HepG2 (cell line): ENCODE results near the gene C13orf46. TPM values are rescaled to one million over a fixed set of nuclear protein-coding genes. Genes with fewer than 3 reads are reported as not detected.

Experiments
- polyA plus RNA-seq, 8 experiments: library from polyadenylated mRNA; depleted of rRNA in 3 of 8; stranded (reverse) in 7 of 8; unstranded in 1 of 8; fragments of >200 nt; fragmentation: Illumina TruSeq in 4 of 8; extraction: Trizol in 4 of 8; gene quantifications; 2 replicates each; pipeline versions ENCODE4 v1.2.1 to v1.2.3, GENCODE V29; 2011 to 2016; ENCODE audit warnings: low read depth in 4 of 8, missing spikeins in 1 of 8, mixed read lengths in 1 of 8; ENCODE audit not compliant: insufficient read depth in 1 of 8
- total RNA-seq, 5 experiments: library from RNA; depleted of rRNA; stranded (reverse); fragments of >200 nt; fragmentation: Illumina TruSeq; extraction: Trizol; gene quantifications; 2 replicates each; pipeline ENCODE4 v1.2.3, GENCODE V29; 2016; ENCODE audit warnings: low read depth in 1 of 5

Gene C13orf46
- total and polyA plus RNA-seq, 2 of the 13 experiments (the other 11 are each of a cell fraction or from before 2014, with no cell fraction given), result 0.01 TPM; not detected in 1

Other genes with a start within 250 kb of the C13orf46 start
- gene TMEM255B, start 214.8 kb downstream of the C13orf46 start, total RNA-seq (2016; rRNA removed; fragmentation: Illumina TruSeq; extraction: Trizol), result 0.03 TPM in 1 of 2 replicates, not detected in the other
- 0.01 TPM in 1 of 2 replicates, not detected in the other for gene TMEM255B, start 214.8 kb downstream of the C13orf46 start, polyA plus RNA-seq (2011; rRNA removed)
- 0.09 and 0.11 TPM in 2 replicates for gene GAS6, start 110.0 kb downstream of the C13orf46 start, total RNA-seq (2016; rRNA removed; fragmentation: Illumina TruSeq; extraction: Trizol)
- gene GAS6, start 110.0 kb downstream of the C13orf46 start, polyA plus RNA-seq (2011; rRNA removed), result 0.21 and 0.24 TPM in 2 replicates
- gene RASA3, start 158.5 kb upstream of the C13orf46 start, total RNA-seq (2016; rRNA removed; fragmentation: Illumina TruSeq; extraction: Trizol), result not detected in 2 replicates
- 0.05 and 0.07 TPM in 2 replicates for gene RASA3, start 158.5 kb upstream of the C13orf46 start, polyA plus RNA-seq (2011; rRNA removed)
- not detected in 2 replicates for gene CFAP97D2, start 205.2 kb upstream of the C13orf46 start, total RNA-seq (2016; rRNA removed; fragmentation: Illumina TruSeq; extraction: Trizol)
- gene CFAP97D2, start 205.2 kb upstream of the C13orf46 start, polyA plus RNA-seq (2011; rRNA removed), result not detected in 2 replicates